ENCODE data around the gene GNAZ. TPM values are rescaled to one million over a fixed set of nuclear protein-coding genes. Genes with fewer than 3 reads are reported as not detected.

Gene GNAZ
- total RNA-seq, 1 experiment from 2014 or later: 11.1 TPM

DNA sequence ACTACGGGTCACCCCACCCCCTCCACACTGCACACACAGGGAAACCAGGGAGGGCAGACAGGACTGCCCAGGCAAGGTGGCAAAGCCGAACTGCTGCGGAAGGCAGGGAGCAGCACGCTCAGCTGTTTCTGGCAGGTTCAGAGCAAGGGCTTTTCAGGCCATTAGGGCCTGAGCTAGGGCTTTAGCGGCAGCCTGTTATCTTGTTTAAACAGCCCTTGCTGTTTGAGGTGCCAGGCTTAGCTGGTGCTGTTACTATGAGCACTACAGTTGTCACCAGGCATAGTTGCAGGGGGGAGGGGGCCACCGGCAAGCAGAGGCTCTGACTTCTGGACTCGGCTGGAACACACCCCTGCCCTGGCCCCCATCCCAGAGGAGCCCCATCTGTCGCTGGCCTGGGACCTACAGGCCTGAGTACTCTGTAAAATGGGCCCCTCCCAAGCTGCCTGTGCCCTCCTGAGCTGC lies 36.6 kb downstream of the GNAZ start:
- H3K27me3 ChIP-seq (ENCODE audit: insufficient read depth, low read length): no peaks in the 10 kb centered on the region
- H3K27ac ChIP-seq (ENCODE audit: low read depth, low read length): no peak overlapping the region
- H3K36me3 ChIP-seq (ENCODE audit: control insufficient read depth in 1 of 2, insufficient read depth in 2 of 2, low read length in 2 of 2): no peaks in the 10 kb centered on the region
- no peaks in the 10 kb centered on the region for H3K79me2 ChIP-seq (ENCODE audit: insufficient read depth, low read length)
- H3K4me3 ChIP-seq (replicated peaks in 1 of 2; ENCODE audit: low read depth in 1 of 2, low read length in 2 of 2): no peak overlapping the region
- H3K9me3 ChIP-seq (ENCODE audit: control insufficient read depth in 1 of 2, insufficient read depth in 1 of 2, low read depth in 1 of 2, low read length in 2 of 2): no peaks in the 10 kb centered on the region
- peaks cover 0 to 6% of the 10 kb centered on the region in 2 experiments; a peak in 1 of 4 replicates for H3K4me1 ChIP-seq (ENCODE audit: control insufficient read depth in 1 of 2, insufficient read depth in 2 of 2, low read length in 2 of 2)
- CTCF ChIA-PET: no interaction called here
- no peak overlapping the region for H3K4me2 ChIP-seq (ENCODE audit: low read length)
- no peaks in the 10 kb centered on the region for H3K9me2 ChIP-seq (ENCODE audit: insufficient read depth)
- TF ChIP-seq, protein P1, sequence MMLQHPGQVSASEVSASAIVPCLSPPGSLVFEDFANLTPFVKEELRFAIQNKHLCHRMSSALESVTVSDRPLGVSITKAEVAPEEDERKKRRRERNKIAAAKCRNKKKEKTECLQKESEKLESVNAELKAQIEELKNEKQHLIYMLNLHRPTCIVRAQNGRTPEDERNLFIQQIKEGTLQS (IDR thresholded peaks at IDR 0.05): no peak
- TF ChIP-seq SP1 (IDR thresholded peaks at IDR 0.05; ENCODE audit: low read depth): no peak
- TF ChIP-seq, protein P2, sequence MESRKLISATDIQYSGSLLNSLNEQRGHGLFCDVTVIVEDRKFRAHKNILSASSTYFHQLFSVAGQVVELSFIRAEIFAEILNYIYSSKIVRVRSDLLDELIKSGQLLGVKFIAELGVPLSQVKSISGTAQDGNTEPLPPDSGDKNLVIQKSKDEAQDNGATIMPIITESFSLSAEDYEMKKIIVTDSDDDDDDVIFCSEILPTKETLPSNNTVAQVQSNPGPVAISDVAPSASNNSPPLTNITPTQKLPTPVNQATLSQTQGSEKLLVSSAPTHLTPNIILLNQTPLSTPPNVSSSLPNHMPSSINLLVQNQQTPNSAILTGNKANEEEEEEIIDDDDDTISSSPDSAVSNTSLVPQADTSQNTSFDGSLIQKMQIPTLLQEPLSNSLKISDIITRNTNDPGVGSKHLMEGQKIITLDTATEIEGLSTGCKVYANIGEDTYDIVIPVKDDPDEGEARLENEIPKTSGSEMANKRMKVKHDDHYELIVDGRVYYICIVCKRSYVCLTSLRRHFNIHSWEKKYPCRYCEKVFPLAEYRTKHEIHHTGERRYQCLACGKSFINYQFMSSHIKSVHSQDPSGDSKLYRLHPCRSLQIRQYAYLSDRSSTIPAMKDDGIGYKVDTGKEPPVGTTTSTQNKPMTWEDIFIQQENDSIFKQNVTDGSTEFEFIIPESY (IDR thresholded peaks at IDR 0.05; ENCODE audit: extremely low read depth, insufficient replicate concordance, low read length): no peak
- no peak for TF ChIP-seq POLR2AphosphoS5 (IDR thresholded peaks at IDR 0.05; ENCODE audit: low read depth, low read length)
- no peak for TF ChIP-seq CEBPB (IDR thresholded peaks at IDR 0.05; ENCODE audit: low read depth)
- TF ChIP-seq ELF1 (IDR thresholded peaks at IDR 0.05; ENCODE audit: borderline replicate concordance, low read depth): no peak
- no peak for TF ChIP-seq SIN3A (IDR thresholded peaks at IDR 0.05; ENCODE audit: low read depth)
- no peak for TF ChIP-seq ZFX (IDR thresholded peaks at IDR 0.05)
- BruUV-seq (replicated peaks): no TSS peak
- H4K20me1 ChIP-seq (ENCODE audit: insufficient read depth): no peaks in the 10 kb centered on the region
- H3K9ac ChIP-seq (ENCODE audit: low read length): no peak overlapping the region
- intact Hi-C loops (cut with micrococcal nuclease): no loop called here
- POLR2A ChIA-PET: no interaction called here
- ATAC-seq (no peak), DNase-seq (ENCODE audit: low read depth, low spot score) (no peak)
- no peak overlapping the region for H2AFZ ChIP-seq (ENCODE audit: low read depth, low read length, poor library complexity, severe bottlenecking)
- RAD21 ChIA-PET (ENCODE audit: low non-redundant PET in 1 of 2, low total read pairs in 2 of 2, uncharacterized antibody in 2 of 2, unreplicated experiment in 2 of 2): no interaction called here

Measured in HCT116 (cell line).